ENCODE measurements around the gene IL17RE. TPM values are rescaled to one million over a fixed set of nuclear protein-coding genes. Genes with fewer than 3 reads are reported as not detected.
A peak's percentile ranks its signal among the peaks of the same experiment; 100 is the strongest.

IL17RE gene
- total and polyA plus RNA-seq, 9 of the 15 experiments (the other 6 are each of a cell fraction or from before 2014, with no cell fraction given) = 0.32 to 1.9 (median 0.51) TPM; not detected in 4

DNA sequence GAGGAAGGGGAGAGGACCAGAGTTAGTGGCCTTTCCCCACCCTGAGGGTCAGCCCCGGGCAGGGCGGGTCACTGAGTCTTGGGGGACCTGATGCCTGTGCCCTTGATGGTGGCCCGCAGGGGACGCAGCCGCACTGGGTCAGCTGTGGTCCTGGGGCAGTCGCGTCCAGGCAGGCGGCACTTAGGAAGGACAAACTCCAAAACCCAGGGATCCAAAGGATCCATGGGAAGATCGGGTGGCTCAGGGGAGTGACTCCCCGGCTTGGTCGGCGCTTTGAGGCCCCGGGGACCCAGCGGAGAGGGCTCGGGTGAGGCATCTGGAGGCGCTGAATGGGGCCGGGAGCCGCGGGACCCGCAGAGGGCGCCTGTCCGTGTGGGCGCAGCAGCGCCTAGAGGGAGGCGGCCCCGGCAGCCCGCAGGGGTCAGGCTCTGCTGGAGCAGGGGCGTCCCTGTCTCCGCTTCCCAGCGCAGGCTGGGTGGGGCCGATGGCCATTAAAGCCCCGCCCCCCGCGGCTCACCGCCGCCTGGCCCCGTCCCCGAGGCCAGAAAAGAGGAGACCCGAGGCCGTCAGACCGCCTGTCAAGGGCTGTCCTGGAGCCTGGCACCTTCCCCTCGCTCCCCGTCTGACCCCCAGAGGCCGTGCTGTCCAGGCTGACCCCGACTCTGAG lies 40.1 kb upstream of the IL17RE start (continued):
- TF ChIP-seq, protein P1, sequence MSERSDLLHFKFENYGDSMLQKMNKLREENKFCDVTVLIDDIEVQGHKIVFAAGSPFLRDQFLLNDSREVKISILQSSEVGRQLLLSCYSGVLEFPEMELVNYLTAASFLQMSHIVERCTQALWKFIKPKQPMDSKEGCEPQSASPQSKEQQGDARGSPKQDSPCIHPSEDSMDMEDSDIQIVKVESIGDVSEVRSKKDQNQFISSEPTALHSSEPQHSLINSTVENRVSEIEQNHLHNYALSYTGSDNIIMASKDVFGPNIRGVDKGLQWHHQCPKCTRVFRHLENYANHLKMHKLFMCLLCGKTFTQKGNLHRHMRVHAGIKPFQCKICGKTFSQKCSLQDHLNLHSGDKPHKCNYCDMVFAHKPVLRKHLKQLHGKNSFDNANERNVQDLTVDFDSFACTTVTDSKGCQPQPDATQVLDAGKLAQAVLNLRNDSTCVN (CRISPR knock-in tag; IDR thresholded peaks at IDR 0.05) = no peak
- peak; percentile 56; the same call in 1 of the 2 replicates for TF ChIP-seq DMBX1 (CRISPR knock-in tag; IDR thresholded peaks at IDR 0.05; ENCODE audit: borderline replicate concordance)
- TF ChIP-seq, protein P2, sequence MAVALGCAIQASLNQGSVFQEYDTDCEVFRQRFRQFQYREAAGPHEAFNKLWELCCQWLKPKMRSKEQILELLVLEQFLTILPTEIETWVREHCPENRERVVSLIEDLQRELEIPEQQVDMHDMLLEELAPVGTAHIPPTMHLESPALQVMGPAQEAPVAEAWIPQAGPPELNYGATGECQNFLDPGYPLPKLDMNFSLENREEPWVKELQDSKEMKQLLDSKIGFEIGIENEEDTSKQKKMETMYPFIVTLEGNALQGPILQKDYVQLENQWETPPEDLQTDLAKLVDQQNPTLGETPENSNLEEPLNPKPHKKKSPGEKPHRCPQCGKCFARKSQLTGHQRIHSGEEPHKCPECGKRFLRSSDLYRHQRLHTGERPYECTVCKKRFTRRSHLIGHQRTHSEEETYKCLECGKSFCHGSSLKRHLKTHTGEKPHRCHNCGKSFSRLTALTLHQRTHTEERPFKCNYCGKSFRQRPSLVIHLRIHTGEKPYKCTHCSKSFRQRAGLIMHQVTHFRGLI (CRISPR knock-in tag; IDR thresholded peaks at IDR 0.05) = no peak
- peak; percentile 77 for TF ChIP-seq POLR2A (conservative IDR thresholded peaks at IDR 0.05)
- TF ChIP-seq EP400 (IDR thresholded peaks at IDR 0.05) = peak; percentile 64
- 0 out of 2 replicates have a peak, but pooled peaks have one; percentile 32 for TF ChIP-seq ERF (CRISPR knock-in tag; IDR thresholded peaks at IDR 0.05)
- TF ChIP-seq FIP1L1 (IDR thresholded peaks at IDR 0.05; ENCODE audit: low read depth, low read length, poor library complexity, severe bottlenecking) = peak; percentile 92
- TF ChIP-seq KLF13 (tag; IDR thresholded peaks at IDR 0.05; ENCODE audit: borderline replicate concordance, low read depth) = peak; percentile 60; the same call in 1 of the 2 replicates
- peak; percentile 67; the same call in 1 of the 2 replicates for TF ChIP-seq ZNF57 (CRISPR knock-in tag; IDR thresholded peaks at IDR 0.05)
- TF ChIP-seq RBM34 (IDR thresholded peaks at IDR 0.05; ENCODE audit: borderline replicate concordance, insufficient read depth, low read length) = peak; percentile 79; the same call in 1 of the 2 replicates
- TF ChIP-seq SIRT6 (IDR thresholded peaks at IDR 0.05; ENCODE audit: low read depth, low read length) = no peak
- no peak for TF ChIP-seq SPI1 (IDR thresholded peaks at IDR 0.05; ENCODE audit: borderline replicate concordance, low read depth, low read length)
- TF ChIP-seq, protein P3, sequence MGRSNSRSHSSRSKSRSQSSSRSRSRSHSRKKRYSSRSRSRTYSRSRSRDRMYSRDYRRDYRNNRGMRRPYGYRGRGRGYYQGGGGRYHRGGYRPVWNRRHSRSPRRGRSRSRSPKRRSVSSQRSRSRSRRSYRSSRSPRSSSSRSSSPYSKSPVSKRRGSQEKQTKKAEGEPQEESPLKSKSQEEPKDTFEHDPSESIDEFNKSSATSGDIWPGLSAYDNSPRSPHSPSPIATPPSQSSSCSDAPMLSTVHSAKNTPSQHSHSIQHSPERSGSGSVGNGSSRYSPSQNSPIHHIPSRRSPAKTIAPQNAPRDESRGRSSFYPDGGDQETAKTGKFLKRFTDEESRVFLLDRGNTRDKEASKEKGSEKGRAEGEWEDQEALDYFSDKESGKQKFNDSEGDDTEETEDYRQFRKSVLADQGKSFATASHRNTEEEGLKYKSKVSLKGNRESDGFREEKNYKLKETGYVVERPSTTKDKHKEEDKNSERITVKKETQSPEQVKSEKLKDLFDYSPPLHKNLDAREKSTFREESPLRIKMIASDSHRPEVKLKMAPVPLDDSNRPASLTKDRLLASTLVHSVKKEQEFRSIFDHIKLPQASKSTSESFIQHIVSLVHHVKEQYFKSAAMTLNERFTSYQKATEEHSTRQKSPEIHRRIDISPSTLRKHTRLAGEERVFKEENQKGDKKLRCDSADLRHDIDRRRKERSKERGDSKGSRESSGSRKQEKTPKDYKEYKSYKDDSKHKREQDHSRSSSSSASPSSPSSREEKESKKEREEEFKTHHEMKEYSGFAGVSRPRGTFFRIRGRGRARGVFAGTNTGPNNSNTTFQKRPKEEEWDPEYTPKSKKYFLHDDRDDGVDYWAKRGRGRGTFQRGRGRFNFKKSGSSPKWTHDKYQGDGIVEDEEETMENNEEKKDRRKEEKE (IDR thresholded peaks at IDR 0.05; ENCODE audit: borderline replicate concordance in 1 of 2, control insufficient read depth in 1 of 2, low read depth in 2 of 2, low read length in 1 of 2) = no peak
- TF ChIP-seq STAG1 (CRISPR knock-in tag; IDR thresholded peaks at IDR 0.05; ENCODE audit: borderline replicate concordance) = peak; percentile 48
- peak; percentile 88 for TF ChIP-seq CCNT2 (IDR thresholded peaks at IDR 0.05; ENCODE audit: borderline replicate concordance, extremely low read depth, insufficient read length, low read depth, low read length)
- no peak for TF ChIP-seq SRSF3 (IDR thresholded peaks at IDR 0.05; ENCODE audit: insufficient read depth, low read length)
- 0 out of 2 replicates have a peak, but pooled peaks have one; percentile 55 for TF ChIP-seq FOXP1 (CRISPR knock-in tag; IDR thresholded peaks at IDR 0.05)
- TF ChIP-seq HLTF (IDR thresholded peaks at IDR 0.05) = peak; percentile 73; the same call in 1 of the 2 replicates
- TF ChIP-seq, protein P4, sequence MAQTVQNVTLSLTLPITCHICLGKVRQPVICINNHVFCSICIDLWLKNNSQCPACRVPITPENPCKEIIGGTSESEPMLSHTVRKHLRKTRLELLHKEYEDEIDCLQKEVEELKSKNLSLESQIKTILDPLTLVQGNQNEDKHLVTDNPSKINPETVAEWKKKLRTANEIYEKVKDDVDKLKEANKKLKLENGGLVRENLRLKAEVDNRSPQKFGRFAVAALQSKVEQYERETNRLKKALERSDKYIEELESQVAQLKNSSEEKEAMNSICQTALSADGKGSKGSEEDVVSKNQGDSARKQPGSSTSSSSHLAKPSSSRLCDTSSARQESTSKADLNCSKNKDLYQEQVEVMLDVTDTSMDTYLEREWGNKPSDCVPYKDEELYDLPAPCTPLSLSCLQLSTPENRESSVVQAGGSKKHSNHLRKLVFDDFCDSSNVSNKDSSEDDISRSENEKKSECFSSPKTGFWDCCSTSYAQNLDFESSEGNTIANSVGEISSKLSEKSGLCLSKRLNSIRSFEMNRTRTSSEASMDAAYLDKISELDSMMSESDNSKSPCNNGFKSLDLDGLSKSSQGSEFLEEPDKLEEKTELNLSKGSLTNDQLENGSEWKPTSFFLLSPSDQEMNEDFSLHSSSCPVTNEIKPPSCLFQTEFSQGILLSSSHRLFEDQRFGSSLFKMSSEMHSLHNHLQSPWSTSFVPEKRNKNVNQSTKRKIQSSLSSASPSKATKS (CRISPR knock-in tag; IDR thresholded peaks at IDR 0.05) = no peak

Data from K562 (cell line).